SH-SY5Y (cell line): ENCODE results near the gene ARHGAP8.

Source experiments
- GATA2 ChIP-seq: IDR thresholded peaks from 2 replicates; pipeline ENCODE4 v1.6.1; 2011; ENCODE audit warnings: mild to moderate bottlenecking, low read depth, low read length
- GATA3 ChIP-seq: IDR thresholded peaks from 2 replicates; pipeline ENCODE4 v1.6.1; 2011; ENCODE audit warnings: low read depth, mild to moderate bottlenecking, low read length, moderate library complexity

The ARHGAP8 gene

GRCh38 chr22:44889255-44889878 is 137.0 kb downstream of the ARHGAP8 start:
- no peak for TF ChIP-seq GATA3
- TF ChIP-seq GATA2 = no peak

- TF ChIP-seq GATA2 (no peak), GATA3 (no peak)
Observed at GRCh38 chr22:44890416-44891292, 138.3 kb downstream of the ARHGAP8 start.

GRCh38 chr22:44891293-44891747 is 138.9 kb downstream of the ARHGAP8 start:
- TF ChIP-seq GATA3 (no peak), GATA2 (no peak)

GRCh38 chr22:44891791-44892190 is 139.4 kb downstream of the ARHGAP8 start:
- no peak for TF ChIP-seq GATA2
- TF ChIP-seq GATA3 = no peak

- no peak for TF ChIP-seq GATA3
- TF ChIP-seq GATA2 = no peak
Observed at GRCh38 chr22:44892243-44892642, 139.9 kb downstream of the ARHGAP8 start.

- TF ChIP-seq GATA2 (no peak), GATA3 (no peak)
Observed at GRCh38 chr22:44892803-44893730, 140.7 kb downstream of the ARHGAP8 start.

- no peak for TF ChIP-seq GATA2
- TF ChIP-seq GATA3 = no peak
Observed at GRCh38 chr22:44893731-44894080, 141.3 kb downstream of the ARHGAP8 start.

- TF ChIP-seq GATA2 (no peak), GATA3 (no peak)
Observed at GRCh38 chr22:44894321-44894720, 141.9 kb downstream of the ARHGAP8 start.

- TF ChIP-seq GATA3 (no peak), GATA2 (no peak)
Observed at GRCh38 chr22:44894782-44895181, 142.4 kb downstream of the ARHGAP8 start.

- TF ChIP-seq GATA2 = no peak
- no peak for TF ChIP-seq GATA3
Observed at GRCh38 chr22:44895296-44896055, 143.1 kb downstream of the ARHGAP8 start.

GRCh38 chr22:44898236-44898635 is 145.9 kb downstream of the ARHGAP8 start:
- TF ChIP-seq GATA3 (no peak), GATA2 (no peak)

GRCh38 chr22:44901301-44901700 is 148.9 kb downstream of the ARHGAP8 start:
- TF ChIP-seq GATA3 (no peak), GATA2 (no peak)

- TF ChIP-seq GATA2 = peak; percentile 53; the same call in 1 of the 2 replicates
Observed at GRCh38 chr22:44904492-44905152, 152.2 kb downstream of the ARHGAP8 start.
